ENCODE data around the gene EVA1A. TPM values are rescaled to one million over a fixed set of nuclear protein-coding genes. Genes with fewer than 3 reads are reported as not detected.

The EVA1A gene
- total and polyA plus RNA-seq, 4 donors, result 45.7 to 206 (median 100) TPM

GRCh38 chr2:75538521-75539490 lies 21.9 kb downstream of the EVA1A start (continued):
- TF ChIP-seq YY1 (IDR thresholded peaks at IDR 0.05), result no peak

GRCh38 chr2:75537658-75538057 lies 23.1 kb downstream of the EVA1A start:
- no peaks in the 10 kb centered on the region for H3K9me3 ChIP-seq (ENCODE audit: control insufficient read depth in 4 of 4, low read length in 3 of 4)
- no peaks in the 10 kb centered on the region for H3K27me3 ChIP-seq (ENCODE audit: control insufficient read depth in 4 of 4, insufficient read depth in 4 of 4, low read length in 3 of 4)
- peak; percentile 3 for DNase-seq (ENCODE audit: low spot score)
- no peak overlapping the region for H3K9ac ChIP-seq (ENCODE audit: low read depth in 1 of 2, low read length in 2 of 2)
- TF ChIP-seq, protein P1, sequence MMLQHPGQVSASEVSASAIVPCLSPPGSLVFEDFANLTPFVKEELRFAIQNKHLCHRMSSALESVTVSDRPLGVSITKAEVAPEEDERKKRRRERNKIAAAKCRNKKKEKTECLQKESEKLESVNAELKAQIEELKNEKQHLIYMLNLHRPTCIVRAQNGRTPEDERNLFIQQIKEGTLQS (IDR thresholded peaks at IDR 0.05), result no peak
- TF ChIP-seq, protein P2, sequence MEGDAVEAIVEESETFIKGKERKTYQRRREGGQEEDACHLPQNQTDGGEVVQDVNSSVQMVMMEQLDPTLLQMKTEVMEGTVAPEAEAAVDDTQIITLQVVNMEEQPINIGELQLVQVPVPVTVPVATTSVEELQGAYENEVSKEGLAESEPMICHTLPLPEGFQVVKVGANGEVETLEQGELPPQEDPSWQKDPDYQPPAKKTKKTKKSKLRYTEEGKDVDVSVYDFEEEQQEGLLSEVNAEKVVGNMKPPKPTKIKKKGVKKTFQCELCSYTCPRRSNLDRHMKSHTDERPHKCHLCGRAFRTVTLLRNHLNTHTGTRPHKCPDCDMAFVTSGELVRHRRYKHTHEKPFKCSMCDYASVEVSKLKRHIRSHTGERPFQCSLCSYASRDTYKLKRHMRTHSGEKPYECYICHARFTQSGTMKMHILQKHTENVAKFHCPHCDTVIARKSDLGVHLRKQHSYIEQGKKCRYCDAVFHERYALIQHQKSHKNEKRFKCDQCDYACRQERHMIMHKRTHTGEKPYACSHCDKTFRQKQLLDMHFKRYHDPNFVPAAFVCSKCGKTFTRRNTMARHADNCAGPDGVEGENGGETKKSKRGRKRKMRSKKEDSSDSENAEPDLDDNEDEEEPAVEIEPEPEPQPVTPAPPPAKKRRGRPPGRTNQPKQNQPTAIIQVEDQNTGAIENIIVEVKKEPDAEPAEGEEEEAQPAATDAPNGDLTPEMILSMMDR (IDR thresholded peaks at IDR 0.05; ENCODE audit: low read depth, low read length, missing input control), result no peak
- no peak for TF ChIP-seq YY1 (IDR thresholded peaks at IDR 0.05)
- no peak for TF ChIP-seq SP1 (IDR thresholded peaks at IDR 0.05)
- no peak for TF ChIP-seq HNF4G (IDR thresholded peaks at IDR 0.05)
- H3K27ac ChIP-seq (ENCODE audit: low read depth in 1 of 2, low read length in 2 of 2), result no peak overlapping the region
- H3K36me3 ChIP-seq (ENCODE audit: control insufficient read depth in 4 of 4, insufficient read depth in 3 of 4, low read depth in 1 of 4, low read length in 3 of 4), result peaks cover 0 to 4% (median 0%) of the 10 kb centered on the region in 4 donors
- H3K4me3 ChIP-seq (ENCODE audit: low read depth in 1 of 3, low read length in 3 of 3), result no peak overlapping the region
- H3K4me1 ChIP-seq (ENCODE audit: control insufficient read depth in 4 of 4, insufficient read depth in 4 of 4, low read length in 3 of 4), result no peaks in the 10 kb centered on the region
- 96% methylated on average over 3 of the region's 3 CpGs for WGBS

- H3K9me3 ChIP-seq (ENCODE audit: control insufficient read depth in 4 of 4, low read length in 3 of 4), result no peaks in the 10 kb centered on the region
- H3K27me3 ChIP-seq (ENCODE audit: control insufficient read depth in 4 of 4, insufficient read depth in 4 of 4, low read length in 3 of 4), result no peaks in the 10 kb centered on the region
- H3K4me3 ChIP-seq (ENCODE audit: low read depth in 1 of 3, low read length in 3 of 3), result no peak overlapping the region
- no peak overlapping the region for H3K27ac ChIP-seq (ENCODE audit: low read depth in 1 of 2, low read length in 2 of 2)
- 96% methylated on average over 3 of the region's 3 CpGs for WGBS
- no peak overlapping the region for H3K9ac ChIP-seq (ENCODE audit: low read depth in 1 of 2, low read length in 2 of 2)
- no peak for DNase-seq (ENCODE audit: low spot score)
- H3K36me3 ChIP-seq (ENCODE audit: control insufficient read depth in 4 of 4, insufficient read depth in 3 of 4, low read depth in 1 of 4, low read length in 3 of 4), result no peaks in the 10 kb centered on the region
- peaks cover 0 to 10% (median 0%) of the 10 kb centered on the region in 4 donors for H3K4me1 ChIP-seq (ENCODE audit: control insufficient read depth in 4 of 4, insufficient read depth in 4 of 4, low read length in 3 of 4)
- TF ChIP-seq FOXA1 (IDR thresholded peaks at IDR 0.05), result no peak
- TF ChIP-seq RXRA (IDR thresholded peaks at IDR 0.05), result no peak
- no peak for TF ChIP-seq TAF1 (conservative IDR thresholded peaks at IDR 0.05)
- TF ChIP-seq EGR1 (IDR thresholded peaks at IDR 0.05; ENCODE audit: low read depth in 2 of 2), result no peak
- no peak for TF ChIP-seq SP1 (IDR thresholded peaks at IDR 0.05)
- TF ChIP-seq, protein P2 (IDR thresholded peaks at IDR 0.05; ENCODE audit: low read depth, low read length, missing input control), result no peak
- TF ChIP-seq HNF4G (IDR thresholded peaks at IDR 0.05), result no peak
- TF ChIP-seq HNF4A (conservative IDR thresholded peaks at IDR 0.05), result no peak
- TF ChIP-seq, protein P1 (IDR thresholded peaks at IDR 0.05), result no peak
- no peak for TF ChIP-seq RAD21 (IDR thresholded peaks at IDR 0.05)
- TF ChIP-seq, protein P3, sequence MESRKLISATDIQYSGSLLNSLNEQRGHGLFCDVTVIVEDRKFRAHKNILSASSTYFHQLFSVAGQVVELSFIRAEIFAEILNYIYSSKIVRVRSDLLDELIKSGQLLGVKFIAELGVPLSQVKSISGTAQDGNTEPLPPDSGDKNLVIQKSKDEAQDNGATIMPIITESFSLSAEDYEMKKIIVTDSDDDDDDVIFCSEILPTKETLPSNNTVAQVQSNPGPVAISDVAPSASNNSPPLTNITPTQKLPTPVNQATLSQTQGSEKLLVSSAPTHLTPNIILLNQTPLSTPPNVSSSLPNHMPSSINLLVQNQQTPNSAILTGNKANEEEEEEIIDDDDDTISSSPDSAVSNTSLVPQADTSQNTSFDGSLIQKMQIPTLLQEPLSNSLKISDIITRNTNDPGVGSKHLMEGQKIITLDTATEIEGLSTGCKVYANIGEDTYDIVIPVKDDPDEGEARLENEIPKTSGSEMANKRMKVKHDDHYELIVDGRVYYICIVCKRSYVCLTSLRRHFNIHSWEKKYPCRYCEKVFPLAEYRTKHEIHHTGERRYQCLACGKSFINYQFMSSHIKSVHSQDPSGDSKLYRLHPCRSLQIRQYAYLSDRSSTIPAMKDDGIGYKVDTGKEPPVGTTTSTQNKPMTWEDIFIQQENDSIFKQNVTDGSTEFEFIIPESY (IDR thresholded peaks at IDR 0.05), result no peak
- TF ChIP-seq GABPA (IDR thresholded peaks at IDR 0.05 in 1 of 2, conservative IDR thresholded peaks at IDR 0.05 in 1 of 2), result no peak
- TF ChIP-seq FOXA2 (IDR thresholded peaks at IDR 0.05), result no peak
- TF ChIP-seq YY1 (IDR thresholded peaks at IDR 0.05), result no peak
- no peak for TF ChIP-seq NR2F2 (IDR thresholded peaks at IDR 0.05)
- TF ChIP-seq REST (IDR thresholded peaks at IDR 0.05), result no peak
- TF ChIP-seq MAX (IDR thresholded peaks at IDR 0.05), result no peak
- no peak for TF ChIP-seq JUND (IDR thresholded peaks at IDR 0.05)
Observed at GRCh38 chr2:75533135-75533534, 27.6 kb downstream of the EVA1A start.
